Vagina (tissue), 2 donors: Measurements from ENCODE around the gene PSMD3.

ENCODE experiments used
- POLR2A ChIP-seq, 2 donors: fragments of 450-650 bp; IDR thresholded peaks; one replicate each; pipeline ENCODE4 v1.6.1; 2017; ENCODE audit warnings: antibody characterized with exemption in 2 of 2, mild to moderate bottlenecking in 2 of 2, moderate library complexity in 2 of 2
- POLR2AphosphoS5 ChIP-seq, 2 donors: sonication (generic); formaldehyde crosslinking; IDR thresholded peaks; one replicate each; pipeline ENCODE4 v1.9.0; 2017; ENCODE audit warnings: antibody characterized with exemption in 2 of 2, mild to moderate bottlenecking in 2 of 2, low read depth in 1 of 2; ENCODE audit not compliant: insufficient read depth in 1 of 2
- TF ChIP-seq, protein P1 (sequence below), 3 experiments: fragments of 450-650 bp in 2 of 3; fragments of 200-600 bp in 1 of 3; sonication (generic) in 1 of 3; IDR thresholded peaks; one replicate each; pipeline ENCODE4 v1.5.1; 2017 to 2019; ENCODE audit warnings: antibody characterized with exemption in 3 of 3, mild to moderate bottlenecking in 2 of 3, moderate library complexity in 2 of 3

DNA sequence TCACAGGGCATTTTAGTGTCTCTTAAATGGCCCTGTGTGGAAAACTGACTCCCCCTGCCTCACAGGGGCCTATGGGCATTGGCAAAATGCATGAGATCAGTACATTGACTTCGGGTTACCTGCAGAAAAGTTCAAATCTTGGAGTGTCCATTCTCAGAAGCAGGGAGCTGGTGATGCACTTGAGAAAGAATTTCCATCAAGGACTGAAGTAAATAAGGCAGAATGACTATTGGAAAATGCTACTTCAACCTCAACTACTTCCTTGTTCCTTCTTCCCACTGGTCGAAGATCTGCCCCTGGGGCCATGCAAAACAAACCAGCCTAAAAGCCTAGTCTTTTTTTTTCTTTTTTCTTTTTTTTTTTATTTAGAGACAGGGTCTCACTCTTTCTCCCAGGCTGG lies 31.6 kb upstream of the PSMD3 start:
- TF ChIP-seq, protein P1, sequence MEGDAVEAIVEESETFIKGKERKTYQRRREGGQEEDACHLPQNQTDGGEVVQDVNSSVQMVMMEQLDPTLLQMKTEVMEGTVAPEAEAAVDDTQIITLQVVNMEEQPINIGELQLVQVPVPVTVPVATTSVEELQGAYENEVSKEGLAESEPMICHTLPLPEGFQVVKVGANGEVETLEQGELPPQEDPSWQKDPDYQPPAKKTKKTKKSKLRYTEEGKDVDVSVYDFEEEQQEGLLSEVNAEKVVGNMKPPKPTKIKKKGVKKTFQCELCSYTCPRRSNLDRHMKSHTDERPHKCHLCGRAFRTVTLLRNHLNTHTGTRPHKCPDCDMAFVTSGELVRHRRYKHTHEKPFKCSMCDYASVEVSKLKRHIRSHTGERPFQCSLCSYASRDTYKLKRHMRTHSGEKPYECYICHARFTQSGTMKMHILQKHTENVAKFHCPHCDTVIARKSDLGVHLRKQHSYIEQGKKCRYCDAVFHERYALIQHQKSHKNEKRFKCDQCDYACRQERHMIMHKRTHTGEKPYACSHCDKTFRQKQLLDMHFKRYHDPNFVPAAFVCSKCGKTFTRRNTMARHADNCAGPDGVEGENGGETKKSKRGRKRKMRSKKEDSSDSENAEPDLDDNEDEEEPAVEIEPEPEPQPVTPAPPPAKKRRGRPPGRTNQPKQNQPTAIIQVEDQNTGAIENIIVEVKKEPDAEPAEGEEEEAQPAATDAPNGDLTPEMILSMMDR (IDR thresholded peaks at IDR 0.05), result no peak
- TF ChIP-seq POLR2AphosphoS5 (IDR thresholded peaks at IDR 0.05; ENCODE audit: insufficient read depth in 1 of 2, low read depth in 1 of 2) (no peak), POLR2A (IDR thresholded peaks at IDR 0.05) (no peak)
